K562 (cell line): ENCODE measurements around the gene PLA2G15.

Experiments
- CREB1 ChIP-seq, 2 experiments: sonication (generic) in 1 of 2; formaldehyde crosslinking in 1 of 2; IDR thresholded peaks; 2 replicates each; pipeline versions ENCODE4 v1.6.1 to v1.8.0; 2012 to 2022; ENCODE audit warnings: inconsistent platforms in 1 of 2, mild to moderate bottlenecking in 1 of 2, missing genetic modification reagents in 1 of 2, moderate library complexity in 1 of 2
- ELF1 ChIP-seq: fragments of 200-800 bp; sonication (Bioruptor generic); IDR thresholded peaks from 2 replicates; pipeline ENCODE4 v1.6.1; 2016; ENCODE audit warnings: missing genetic modification characterization, missing compliant biosample characterization
- POLR2AphosphoS2 ChIP-seq: IDR thresholded peaks from 2 replicates; pipeline ENCODE4 v1.6.1; 2012; ENCODE audit warnings: low read length, improper control_type of control experiment
- POLR2AphosphoS5 ChIP-seq: IDR thresholded peaks from 2 replicates; pipeline ENCODE4 v1.6.1; 2011; ENCODE audit warnings: mild to moderate bottlenecking, low read depth, low read length, moderate library complexity; ENCODE audit not compliant: control insufficient read depth, insufficient read depth
- SMC3 ChIP-seq: conservative IDR thresholded peaks from 2 replicates; pipeline ENCODE4 v1.6.1; 2011; ENCODE audit warnings: low read depth, low read length, improper control_type of control experiment; ENCODE audit not compliant: insufficient read depth
- SNRNP70 ChIP-seq: fragments of 200-400 bp; formaldehyde crosslinking; optimal IDR thresholded peaks from 2 replicates; pipeline ENCODE3; 2017; ENCODE audit warnings: low read depth, low read length
- SRSF1 ChIP-seq: fragments of 200-400 bp; formaldehyde crosslinking; IDR thresholded peaks from 2 replicates; pipeline ENCODE4 v1.6.1; 2017; ENCODE audit warnings: mild to moderate bottlenecking, low read depth, low read length, moderate library complexity
- ZEB2 ChIP-seq: fragments of 450-650 bp; IDR thresholded peaks from 2 replicates; pipeline ENCODE4 v1.6.1; 2016
- ZNF239 ChIP-seq: fragments of 250-450 bp; sonication (Bioruptor Pico); IDR thresholded peaks from 2 replicates; pipeline ENCODE4 v1.4.0; 2020; ENCODE audit warnings: mild to moderate bottlenecking
- ZZZ3 ChIP-seq: fragments of 450-650 bp; IDR thresholded peaks from 2 replicates; pipeline ENCODE4 v1.6.1; 2016; ENCODE audit warnings: antibody characterized with exemption, mild to moderate bottlenecking, moderate library complexity
- TF ChIP-seq, protein P1 (sequence below): fragments of 250-450 bp; sonication (Bioruptor Pico); IDR thresholded peaks from 2 replicates; pipeline ENCODE4 v1.8.0; 2022; ENCODE audit warnings: moderate library complexity, mild to moderate bottlenecking, inconsistent platforms
- TF ChIP-seq, protein P2 (sequence below), 2 experiments: fragments of 450-650 bp; formaldehyde crosslinking in 1 of 2; IDR thresholded peaks; 2 replicates each; pipeline versions ENCODE4 v1.4.0 to v1.6.1; 2014 to 2020; ENCODE audit warnings: mild to moderate bottlenecking in 2 of 2, borderline replicate concordance in 1 of 2, low read depth in 1 of 2

DNA sequence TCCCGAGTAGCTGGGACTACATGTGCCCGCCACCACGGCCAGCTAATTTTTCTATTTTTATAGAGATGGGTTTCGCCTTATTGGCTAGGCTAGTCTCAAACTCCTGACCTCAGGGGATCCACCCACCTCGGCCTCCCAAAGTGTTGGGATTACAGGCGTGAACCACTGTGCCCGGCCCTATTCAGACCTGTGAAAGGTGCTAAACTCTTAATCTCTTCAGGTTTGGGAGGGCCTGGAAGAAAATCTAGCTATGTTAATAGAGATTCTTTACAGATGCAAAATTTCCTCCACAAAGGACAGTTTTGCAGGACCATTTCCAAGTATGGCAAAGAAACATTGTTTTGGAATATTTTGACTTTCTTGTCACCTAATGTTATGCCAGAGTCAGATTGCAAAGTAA, 3.1 kb upstream of the PLA2G15 start:
- no peak for TF ChIP-seq POLR2AphosphoS2
- no peak for TF ChIP-seq POLR2AphosphoS5
- TF ChIP-seq, protein P1, sequence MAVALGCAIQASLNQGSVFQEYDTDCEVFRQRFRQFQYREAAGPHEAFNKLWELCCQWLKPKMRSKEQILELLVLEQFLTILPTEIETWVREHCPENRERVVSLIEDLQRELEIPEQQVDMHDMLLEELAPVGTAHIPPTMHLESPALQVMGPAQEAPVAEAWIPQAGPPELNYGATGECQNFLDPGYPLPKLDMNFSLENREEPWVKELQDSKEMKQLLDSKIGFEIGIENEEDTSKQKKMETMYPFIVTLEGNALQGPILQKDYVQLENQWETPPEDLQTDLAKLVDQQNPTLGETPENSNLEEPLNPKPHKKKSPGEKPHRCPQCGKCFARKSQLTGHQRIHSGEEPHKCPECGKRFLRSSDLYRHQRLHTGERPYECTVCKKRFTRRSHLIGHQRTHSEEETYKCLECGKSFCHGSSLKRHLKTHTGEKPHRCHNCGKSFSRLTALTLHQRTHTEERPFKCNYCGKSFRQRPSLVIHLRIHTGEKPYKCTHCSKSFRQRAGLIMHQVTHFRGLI, result no peak
- TF ChIP-seq SNRNP70, result no peak
- TF ChIP-seq ZZZ3, result no peak
- TF ChIP-seq, protein P2, sequence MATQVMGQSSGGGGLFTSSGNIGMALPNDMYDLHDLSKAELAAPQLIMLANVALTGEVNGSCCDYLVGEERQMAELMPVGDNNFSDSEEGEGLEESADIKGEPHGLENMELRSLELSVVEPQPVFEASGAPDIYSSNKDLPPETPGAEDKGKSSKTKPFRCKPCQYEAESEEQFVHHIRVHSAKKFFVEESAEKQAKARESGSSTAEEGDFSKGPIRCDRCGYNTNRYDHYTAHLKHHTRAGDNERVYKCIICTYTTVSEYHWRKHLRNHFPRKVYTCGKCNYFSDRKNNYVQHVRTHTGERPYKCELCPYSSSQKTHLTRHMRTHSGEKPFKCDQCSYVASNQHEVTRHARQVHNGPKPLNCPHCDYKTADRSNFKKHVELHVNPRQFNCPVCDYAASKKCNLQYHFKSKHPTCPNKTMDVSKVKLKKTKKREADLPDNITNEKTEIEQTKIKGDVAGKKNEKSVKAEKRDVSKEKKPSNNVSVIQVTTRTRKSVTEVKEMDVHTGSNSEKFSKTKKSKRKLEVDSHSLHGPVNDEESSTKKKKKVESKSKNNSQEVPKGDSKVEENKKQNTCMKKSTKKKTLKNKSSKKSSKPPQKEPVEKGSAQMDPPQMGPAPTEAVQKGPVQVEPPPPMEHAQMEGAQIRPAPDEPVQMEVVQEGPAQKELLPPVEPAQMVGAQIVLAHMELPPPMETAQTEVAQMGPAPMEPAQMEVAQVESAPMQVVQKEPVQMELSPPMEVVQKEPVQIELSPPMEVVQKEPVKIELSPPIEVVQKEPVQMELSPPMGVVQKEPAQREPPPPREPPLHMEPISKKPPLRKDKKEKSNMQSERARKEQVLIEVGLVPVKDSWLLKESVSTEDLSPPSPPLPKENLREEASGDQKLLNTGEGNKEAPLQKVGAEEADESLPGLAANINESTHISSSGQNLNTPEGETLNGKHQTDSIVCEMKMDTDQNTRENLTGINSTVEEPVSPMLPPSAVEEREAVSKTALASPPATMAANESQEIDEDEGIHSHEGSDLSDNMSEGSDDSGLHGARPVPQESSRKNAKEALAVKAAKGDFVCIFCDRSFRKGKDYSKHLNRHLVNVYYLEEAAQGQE (IDR thresholded peaks at IDR 0.05; ENCODE audit: borderline replicate concordance), result no peak
- TF ChIP-seq, protein P2 (CRISPR knock-in tag; IDR thresholded peaks at IDR 0.05; ENCODE audit: low read depth), result no peak
- TF ChIP-seq ZNF239, result no peak
- no peak for TF ChIP-seq SRSF1
- no peak for TF ChIP-seq ZEB2
- TF ChIP-seq CREB1 (IDR thresholded peaks at IDR 0.05), result no peak
- no peak for TF ChIP-seq CREB1 (CRISPR knock-in tag; IDR thresholded peaks at IDR 0.05)
- no peak for TF ChIP-seq ELF1
- TF ChIP-seq SMC3, result no peak
